ENCODE results near the gene TAOK3.
"Not testable (repeated sequence)": the region's sequence is repeated elsewhere in the genome, so short reads cannot be mapped to it uniquely, and the experiment has no call there.

TAOK3 gene

DNA sequence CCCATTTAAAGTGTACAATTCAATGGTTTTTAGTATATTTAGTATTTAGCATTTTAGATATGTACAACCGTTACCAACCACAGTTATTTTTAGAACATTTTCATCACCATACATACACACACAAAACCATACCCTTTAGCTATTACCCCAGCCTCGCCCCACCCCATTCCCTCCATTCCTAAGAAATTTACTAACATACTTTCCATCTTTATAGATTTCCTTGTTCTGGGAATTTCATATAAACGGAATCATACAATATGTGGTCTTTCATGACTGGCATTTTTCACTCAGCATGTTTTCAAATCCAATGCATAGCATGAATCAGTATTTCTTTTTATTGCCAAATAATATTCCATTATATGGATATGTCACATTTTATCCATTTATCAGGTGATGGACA, 101.5 kb downstream of the TAOK3 start:
- TF ChIP-seq, protein P1, sequence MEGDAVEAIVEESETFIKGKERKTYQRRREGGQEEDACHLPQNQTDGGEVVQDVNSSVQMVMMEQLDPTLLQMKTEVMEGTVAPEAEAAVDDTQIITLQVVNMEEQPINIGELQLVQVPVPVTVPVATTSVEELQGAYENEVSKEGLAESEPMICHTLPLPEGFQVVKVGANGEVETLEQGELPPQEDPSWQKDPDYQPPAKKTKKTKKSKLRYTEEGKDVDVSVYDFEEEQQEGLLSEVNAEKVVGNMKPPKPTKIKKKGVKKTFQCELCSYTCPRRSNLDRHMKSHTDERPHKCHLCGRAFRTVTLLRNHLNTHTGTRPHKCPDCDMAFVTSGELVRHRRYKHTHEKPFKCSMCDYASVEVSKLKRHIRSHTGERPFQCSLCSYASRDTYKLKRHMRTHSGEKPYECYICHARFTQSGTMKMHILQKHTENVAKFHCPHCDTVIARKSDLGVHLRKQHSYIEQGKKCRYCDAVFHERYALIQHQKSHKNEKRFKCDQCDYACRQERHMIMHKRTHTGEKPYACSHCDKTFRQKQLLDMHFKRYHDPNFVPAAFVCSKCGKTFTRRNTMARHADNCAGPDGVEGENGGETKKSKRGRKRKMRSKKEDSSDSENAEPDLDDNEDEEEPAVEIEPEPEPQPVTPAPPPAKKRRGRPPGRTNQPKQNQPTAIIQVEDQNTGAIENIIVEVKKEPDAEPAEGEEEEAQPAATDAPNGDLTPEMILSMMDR (IDR thresholded peaks at IDR 0.05; ENCODE audit: low read length, missing control alignments) = no peak
- DNase-seq (ENCODE audit: low read depth) = no peak
- no peak overlapping the region for H3K4me3 ChIP-seq (replicated peaks; ENCODE audit: low read depth, low read length)

DNA sequence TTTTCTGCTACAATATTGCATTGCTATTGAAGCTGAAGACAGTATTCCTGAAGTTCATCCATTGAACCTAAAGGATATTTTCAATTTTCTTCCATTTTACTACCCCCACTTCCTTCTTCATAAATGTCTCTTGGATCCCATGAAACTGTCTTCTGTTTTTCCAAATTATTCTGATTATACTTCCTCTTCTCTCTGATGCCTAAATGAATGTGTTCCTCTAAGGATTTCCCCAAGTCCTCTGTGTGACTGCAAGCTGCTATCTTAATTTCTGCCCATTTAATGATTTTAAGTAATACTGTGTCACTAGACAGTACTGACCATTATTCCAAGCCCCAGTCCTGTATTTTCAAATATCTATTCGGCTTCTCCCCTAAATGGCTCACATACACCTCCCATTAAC, 102.9 kb downstream of the TAOK3 start:
- TF ChIP-seq, protein P1 (IDR thresholded peaks at IDR 0.05; ENCODE audit: low read length, missing control alignments) = no peak
- DNase-seq (ENCODE audit: low read depth) = no peak
- H3K4me3 ChIP-seq (replicated peaks; ENCODE audit: low read depth, low read length) = no peak overlapping the region

DNA sequence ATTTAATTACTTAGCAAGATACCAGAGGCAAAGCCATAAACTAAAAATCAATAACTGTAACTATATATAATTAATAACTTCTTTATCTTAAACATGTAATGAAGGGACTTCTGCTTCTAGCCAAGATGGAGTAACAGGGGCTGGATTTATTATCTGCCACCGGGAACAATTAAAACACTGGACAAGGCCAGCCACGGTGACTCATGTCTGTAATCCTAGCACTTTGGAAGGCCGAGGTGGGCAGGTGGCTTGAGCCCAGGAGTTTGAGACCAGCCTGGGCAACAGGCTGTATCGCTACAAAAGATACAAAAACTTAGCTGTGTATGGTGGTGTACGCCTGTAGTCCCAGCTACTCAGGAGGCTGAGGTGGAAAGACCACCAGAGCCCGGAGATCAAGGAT, 113.6 kb downstream of the TAOK3 start:
- peak; percentile 5 for DNase-seq (ENCODE audit: low read depth)
- no peak overlapping the region for H3K4me3 ChIP-seq (replicated peaks; ENCODE audit: low read depth, low read length)
- TF ChIP-seq, protein P1 (IDR thresholded peaks at IDR 0.05; ENCODE audit: low read length, missing control alignments) = no peak

DNA sequence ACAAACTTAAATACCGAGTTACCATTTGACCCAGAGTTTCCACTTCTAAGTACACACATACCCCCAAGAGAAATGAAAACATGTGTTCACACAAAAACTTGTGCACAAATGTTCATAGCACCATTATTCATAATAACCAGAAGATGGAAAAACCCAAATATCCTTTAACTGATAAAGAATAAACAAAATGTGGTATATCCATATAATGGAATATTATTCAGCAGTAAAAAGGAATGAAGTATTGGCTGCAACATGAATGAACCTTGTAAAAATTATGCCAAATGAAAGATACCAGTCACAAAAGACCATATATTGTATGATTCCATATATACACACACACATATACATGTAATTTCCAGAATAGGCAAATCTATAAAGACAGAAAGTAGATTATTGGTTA, 116.4 kb downstream of the TAOK3 start:
- no peak overlapping the region for H3K4me3 ChIP-seq (replicated peaks; ENCODE audit: low read depth, low read length)
- DNase-seq (ENCODE audit: low read depth) = no peak
- TF ChIP-seq, protein P1 (IDR thresholded peaks at IDR 0.05; ENCODE audit: low read length, missing control alignments) = no peak

DNA sequence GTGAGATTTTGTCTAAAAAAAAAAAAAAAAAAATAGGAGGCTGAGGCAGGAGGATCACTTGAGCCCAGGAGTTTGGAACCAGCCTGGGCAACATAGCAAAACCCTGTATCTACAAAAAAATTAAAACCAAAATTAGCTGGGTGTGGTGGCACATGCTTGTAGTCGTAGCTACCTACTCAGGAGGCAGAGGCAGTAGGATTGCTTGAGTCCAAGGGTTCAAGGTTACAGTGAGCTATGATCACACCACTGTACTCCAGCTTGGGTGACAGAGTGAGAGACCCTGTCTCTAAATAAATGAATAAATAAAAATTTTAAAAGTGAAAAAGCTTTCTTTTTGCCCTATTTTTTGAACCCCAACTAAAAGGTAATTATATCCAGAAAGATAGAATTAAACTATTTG, 123.2 kb downstream of the TAOK3 start:
- DNase-seq (ENCODE audit: low read depth) = no peak
- H3K4me3 ChIP-seq (replicated peaks; ENCODE audit: low read depth, low read length) = no peak overlapping the region
- TF ChIP-seq, protein P1 (IDR thresholded peaks at IDR 0.05; ENCODE audit: low read length, missing control alignments) = no peak

DNA sequence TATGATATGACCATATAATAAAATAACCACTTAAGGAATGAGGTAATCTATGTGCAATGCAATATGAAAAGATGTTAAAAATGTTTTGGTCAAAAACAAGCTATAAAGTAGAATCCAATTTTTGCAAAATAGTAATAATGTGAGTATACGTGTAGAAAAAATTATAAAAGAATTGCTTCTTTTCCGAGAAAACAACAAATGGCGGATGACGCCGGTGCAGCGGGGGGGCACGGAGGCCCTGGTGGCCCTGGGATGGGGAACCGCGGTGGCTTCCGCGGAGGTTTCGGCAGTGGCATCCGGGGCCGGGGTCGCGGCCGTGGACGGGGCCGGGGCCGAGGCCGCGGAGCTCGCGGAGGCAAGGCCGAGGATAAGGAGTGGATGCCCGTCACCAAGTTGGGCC, 126.8 kb downstream of the TAOK3 start:
- DNase-seq (ENCODE audit: low read depth); H3K4me3 ChIP-seq (replicated peaks; ENCODE audit: low read depth, low read length): not testable (repeated sequence)

DNA sequence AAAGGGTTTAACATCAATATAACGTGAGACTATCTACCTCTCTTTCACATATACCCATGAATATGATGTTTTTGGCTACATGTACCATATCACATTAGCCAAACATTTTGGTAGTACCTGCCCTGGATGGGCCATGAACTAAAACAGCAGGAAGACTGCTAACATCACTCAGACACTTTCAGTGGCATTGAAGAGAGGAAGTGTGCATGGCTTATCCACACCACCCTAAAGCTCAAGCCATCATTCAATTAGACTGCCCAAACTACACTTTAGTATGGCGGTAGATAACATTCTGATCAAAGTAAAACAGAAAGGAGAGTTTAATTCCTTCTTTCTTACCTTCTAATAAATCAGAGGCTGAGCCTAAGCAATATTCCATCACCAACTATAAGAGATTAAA, 133.8 kb downstream of the TAOK3 start:
- no peak overlapping the region for H3K4me3 ChIP-seq (replicated peaks; ENCODE audit: low read depth, low read length)
- TF ChIP-seq, protein P1 (IDR thresholded peaks at IDR 0.05; ENCODE audit: low read length, missing control alignments) = no peak
- DNase-seq (ENCODE audit: low read depth) = no peak

DNA sequence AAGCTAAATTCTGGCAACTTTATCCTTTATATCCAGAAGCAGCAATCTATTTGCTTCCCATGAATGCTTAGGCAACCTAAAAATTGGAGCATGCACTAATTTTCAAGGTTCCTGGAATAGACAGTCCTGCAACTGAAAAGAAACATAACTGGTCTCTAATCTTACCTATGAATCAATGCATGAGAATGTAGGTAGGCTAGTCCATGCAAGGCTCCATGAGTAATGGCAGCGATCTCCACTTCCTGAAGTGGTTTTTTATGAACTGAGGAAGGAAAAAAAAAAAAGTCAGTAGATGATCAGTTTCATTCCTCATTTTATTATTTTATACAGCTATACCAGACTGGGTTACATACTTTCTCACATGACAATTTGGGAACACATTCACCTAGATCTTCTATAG, 134.8 kb downstream of the TAOK3 start:
- no peak overlapping the region for H3K4me3 ChIP-seq (replicated peaks; ENCODE audit: low read depth, low read length)
- peak; percentile 21 for DNase-seq (ENCODE audit: low read depth)
- TF ChIP-seq, protein P1 (IDR thresholded peaks at IDR 0.05; ENCODE audit: low read length, missing control alignments) = no peak

All from fibroblast of pulmonary artery (primary cell).